IPS-NIHi11 (cell line): Measurements from ENCODE around the gene GOLGA8F.
"Not testable (repeated sequence)": the region's sequence is repeated elsewhere in the genome, so short reads cannot be mapped to it uniquely, and the experiment has no call there.

Experiments
- DNase-seq: peaks from one replicate; pipeline ENCODE4 v3.0.0; 2012; ENCODE audit warnings: mixed read lengths, low spot score

Gene GOLGA8F, protein sequence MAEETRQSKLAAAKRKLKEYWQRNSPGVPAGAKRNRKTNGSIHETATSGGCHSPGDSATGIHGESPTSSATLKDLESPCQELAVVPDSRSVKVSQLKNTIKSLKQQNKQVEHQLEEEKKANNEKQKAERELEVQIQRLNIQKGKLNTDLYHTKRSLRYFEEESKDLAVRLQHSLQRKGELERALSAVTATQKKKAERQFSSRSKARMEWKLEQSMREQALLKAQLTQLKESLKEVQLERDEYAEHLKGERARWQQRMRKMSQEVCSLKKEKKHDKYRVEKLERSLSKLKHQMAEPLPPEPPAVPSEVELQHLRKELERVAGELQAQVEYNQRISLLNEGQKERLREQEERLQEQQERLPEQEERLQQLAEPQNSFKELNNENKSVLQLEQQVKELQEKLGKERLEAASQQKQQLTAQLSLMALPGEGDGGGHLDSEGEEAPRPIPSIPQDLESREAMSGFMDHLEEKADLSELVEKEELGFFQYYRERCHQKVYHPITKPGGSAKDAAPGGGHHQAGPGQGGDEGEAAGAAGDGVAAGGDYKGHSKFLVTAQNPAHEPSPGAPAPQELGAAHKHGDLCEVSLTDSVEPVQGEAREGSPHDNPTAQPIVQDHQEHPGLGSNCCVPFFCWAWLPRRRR

DNA sequence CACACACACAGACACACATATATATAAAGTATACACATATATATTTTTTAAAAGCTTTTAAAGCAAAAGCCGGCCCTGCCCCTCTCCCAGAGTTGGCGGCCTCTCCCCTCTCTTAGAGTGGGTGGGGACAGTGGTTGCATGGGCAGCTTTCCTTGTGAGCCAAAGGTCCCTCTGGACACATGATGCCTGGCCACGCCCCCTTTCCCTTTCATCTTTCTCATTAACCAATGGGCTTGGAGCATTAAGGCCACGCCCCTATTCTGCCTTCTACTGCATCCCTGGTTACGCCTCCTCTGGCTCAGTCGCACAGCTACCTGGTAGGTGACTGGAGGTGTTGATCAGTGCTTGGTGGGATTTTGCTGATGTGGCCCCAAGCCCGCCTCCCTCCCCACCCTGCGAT, at the start of gene GOLGA8F:
Gene GOLGA8F, plus strand, starts transcription at position 301 of the 400 bp plus-strand sequence. Its CDS starts 98 bp downstream, at position 399.
- not testable (repeated sequence) for DNase-seq

DNA sequence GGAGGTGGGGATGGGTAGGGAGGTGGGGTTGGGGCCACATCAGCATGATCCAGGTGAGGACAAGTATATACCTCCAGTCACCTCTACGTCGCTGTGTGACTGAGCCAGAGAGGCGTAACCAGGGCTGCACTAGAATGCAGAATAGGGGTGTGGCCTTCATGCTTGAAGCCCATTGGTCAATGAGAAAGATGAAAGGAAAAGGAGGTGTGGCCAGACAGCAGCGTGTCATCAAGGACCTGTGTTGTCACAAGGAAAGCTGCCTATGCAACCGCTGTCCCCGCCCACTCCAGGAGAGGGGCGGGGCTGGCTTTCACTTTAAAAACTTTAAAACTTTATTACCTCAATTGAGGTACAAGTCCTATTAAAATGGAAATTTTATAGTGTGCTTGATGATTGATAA, 20.5 kb upstream of the GOLGA8F start, which contains the start of gene GOLGA6L24:
Gene GOLGA6L24, minus strand, starts transcription at position 101 of the 400 bp plus-strand sequence. Its CDS starts 61 bp downstream, at position 40.
- not testable (repeated sequence) for DNase-seq

DNA sequence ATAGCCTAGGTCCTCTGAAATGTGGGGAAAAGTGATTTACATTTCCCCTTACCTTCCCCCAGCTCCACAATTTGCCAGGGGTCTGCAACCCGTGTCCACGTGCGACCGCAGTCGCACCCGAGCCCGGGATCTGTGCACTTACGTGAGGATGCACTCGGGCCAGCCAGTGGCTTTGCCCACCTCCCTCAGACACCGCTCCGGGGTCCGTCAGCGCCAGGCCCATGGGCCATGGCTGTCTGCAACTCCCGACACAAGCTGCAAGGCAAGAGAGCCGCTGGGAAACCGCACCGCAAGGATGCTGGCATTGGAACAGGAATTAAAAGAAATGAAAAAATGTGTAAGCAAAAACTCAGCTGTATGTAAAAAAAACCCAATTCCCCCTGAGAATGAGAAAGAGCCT, 13.0 kb upstream of the GOLGA8F start:
- not testable (repeated sequence) for DNase-seq

DNA sequence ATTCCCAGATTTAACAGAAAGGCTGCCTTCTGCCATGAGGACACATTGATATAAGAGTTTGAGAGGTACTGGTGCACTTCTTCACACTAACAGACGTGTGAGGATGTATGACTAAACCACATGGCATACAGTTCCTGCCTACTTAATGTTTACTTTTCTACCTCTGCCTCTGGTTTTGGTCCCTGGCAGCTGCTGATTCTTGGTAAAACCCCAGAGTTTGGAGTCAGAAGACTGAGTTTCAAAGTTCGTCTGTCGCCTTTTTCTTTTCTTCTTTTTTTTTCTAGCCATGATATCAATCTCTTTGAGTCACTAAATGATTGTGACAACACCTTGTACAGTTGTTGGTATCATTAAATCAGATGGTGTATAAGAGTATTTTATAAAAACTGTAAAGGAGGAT, 1.6 kb downstream of the GOLGA8F start:
- not testable (repeated sequence) for DNase-seq

DNA sequence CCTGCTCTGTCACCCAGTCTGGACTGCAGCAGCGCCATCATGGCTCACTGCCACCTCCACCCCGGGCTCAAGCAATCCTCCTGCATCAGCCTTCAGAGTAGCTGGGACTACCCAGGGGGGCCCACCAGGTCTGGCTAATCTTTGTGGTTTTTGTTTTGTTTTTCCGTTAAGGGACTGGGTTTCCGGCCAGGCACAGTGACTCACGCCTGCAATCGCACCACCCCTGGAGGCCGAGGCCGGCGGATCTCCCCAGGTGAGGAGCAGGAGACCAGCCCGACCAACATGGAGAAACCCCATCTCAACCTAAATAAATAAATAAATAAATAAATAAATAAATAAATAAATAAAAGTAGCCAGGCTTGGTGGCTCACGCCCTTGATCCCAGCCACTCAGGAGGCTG, 17.6 kb downstream of the GOLGA8F start:
- DNase-seq, result not testable (repeated sequence)

DNA sequence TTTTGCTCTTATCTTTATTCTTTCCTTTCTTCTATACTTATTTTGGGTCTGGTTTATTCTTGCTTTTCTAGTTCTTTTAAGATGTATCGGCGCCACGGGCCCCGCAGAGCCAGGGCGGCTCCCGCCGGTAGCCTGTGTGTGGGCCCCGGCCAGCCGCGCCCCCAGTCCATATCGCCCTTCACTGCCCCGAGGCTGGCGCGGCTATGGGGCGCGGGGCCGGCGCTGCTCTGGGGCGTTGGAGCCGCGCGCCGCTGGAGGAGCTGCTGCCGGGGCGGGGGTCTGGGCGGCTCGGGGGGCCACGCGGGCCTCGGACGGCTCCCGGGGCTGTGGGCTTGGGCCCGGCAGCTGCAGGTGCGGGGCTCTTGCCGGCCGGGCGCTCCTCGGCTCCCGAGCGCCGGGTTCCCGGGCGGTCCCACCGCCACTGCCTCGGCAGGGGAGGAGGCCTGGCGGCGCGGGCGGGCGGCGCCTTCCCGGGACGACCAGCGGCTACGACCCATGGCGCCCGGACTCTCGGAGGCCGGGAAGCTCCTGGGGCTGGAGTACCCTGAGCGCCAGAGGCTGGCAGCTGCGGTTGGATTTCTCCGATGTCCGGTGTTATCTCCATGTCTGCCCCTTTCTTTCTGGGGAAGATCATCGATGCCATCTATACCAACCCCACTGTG, 24.4 kb downstream of the GOLGA8F start:
- not testable (repeated sequence) for DNase-seq

DNA sequence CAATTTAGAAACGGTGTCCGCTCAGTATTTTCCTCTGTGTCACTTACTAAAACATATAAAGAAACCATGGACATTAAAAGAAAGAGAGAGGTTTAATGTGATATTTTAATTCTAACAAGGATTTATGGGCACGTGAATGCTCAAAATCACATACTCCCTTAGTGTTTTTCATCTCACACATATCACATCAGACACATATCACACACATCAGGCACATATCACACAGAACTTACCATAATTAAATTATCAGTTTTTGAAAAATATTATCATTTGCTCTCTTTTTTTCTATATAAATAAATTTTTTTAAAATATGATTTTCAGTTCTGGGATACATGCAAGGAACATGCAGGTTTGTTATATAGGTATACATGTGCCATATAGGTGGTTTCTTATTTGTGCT, 42.0 kb downstream of the GOLGA8F start:
- DNase-seq, result not testable (repeated sequence)

DNA sequence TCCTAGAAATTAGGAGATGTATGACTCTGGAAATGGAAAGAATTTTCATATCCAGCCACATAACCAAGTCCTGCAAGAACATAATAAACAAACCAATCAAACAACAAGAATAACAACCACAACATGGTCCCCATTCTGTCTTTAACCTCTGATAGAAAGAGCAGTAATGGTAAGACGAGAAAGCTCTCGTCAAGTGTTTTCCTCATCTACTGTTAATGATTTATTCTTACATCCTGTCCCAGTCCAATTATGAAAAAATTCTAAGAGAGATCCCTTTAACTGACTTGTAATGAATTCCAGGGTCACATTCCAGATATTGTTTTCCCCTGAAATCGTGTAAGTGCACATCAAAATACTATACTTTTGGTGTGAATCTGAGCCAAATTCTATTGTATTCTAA, 57.1 kb downstream of the GOLGA8F start:
- DNase-seq, result not testable (repeated sequence)
